ENCODE measurements around the gene BCL2L14.

Gene BCL2L14

DNA sequence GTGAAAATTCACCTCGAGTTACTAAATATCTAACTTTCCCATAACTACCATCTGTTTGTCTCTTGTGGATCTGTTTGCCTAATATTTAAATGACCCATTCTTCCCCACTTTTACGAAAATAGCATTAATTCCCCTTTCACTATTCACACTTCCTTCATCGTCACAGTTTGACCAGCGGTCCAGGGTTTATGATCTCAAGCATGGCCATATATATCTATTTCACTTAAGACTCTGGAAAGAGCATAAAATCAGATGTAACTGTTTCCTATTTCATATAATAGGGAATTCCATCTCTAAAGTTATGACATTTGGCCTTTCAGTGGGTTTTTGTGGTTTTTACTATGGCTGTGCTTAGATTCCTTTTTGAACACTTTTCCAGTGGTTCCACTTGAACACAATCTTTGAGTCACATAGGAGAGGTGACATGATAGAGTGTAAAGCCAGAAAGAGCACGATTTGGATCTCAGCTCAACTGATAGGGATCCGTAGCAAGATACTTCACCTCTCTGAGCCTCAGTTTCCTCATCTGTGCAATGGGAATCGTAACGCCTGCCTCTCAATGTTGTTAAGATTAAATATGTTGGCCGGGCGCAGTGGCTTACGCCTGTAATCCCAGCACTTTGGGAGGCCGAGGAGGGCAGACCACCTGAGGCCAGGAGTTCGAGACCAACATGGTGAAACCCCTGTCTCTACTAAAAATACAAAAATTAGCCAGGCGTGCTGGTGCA is 754 bp upstream of the BCL2L14 start:
- TF ChIP-seq, protein P1, sequence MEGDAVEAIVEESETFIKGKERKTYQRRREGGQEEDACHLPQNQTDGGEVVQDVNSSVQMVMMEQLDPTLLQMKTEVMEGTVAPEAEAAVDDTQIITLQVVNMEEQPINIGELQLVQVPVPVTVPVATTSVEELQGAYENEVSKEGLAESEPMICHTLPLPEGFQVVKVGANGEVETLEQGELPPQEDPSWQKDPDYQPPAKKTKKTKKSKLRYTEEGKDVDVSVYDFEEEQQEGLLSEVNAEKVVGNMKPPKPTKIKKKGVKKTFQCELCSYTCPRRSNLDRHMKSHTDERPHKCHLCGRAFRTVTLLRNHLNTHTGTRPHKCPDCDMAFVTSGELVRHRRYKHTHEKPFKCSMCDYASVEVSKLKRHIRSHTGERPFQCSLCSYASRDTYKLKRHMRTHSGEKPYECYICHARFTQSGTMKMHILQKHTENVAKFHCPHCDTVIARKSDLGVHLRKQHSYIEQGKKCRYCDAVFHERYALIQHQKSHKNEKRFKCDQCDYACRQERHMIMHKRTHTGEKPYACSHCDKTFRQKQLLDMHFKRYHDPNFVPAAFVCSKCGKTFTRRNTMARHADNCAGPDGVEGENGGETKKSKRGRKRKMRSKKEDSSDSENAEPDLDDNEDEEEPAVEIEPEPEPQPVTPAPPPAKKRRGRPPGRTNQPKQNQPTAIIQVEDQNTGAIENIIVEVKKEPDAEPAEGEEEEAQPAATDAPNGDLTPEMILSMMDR (IDR thresholded peaks at IDR 0.05; ENCODE audit: low read depth, low read length, poor library complexity, severe bottlenecking): no peak
- TF ChIP-seq EZH2phosphoT487 (IDR thresholded peaks at IDR 0.05; ENCODE audit: borderline replicate concordance, low read length): no peak
- H3K4me2 ChIP-seq (ENCODE audit: low read length): no peak overlapping the region
- H3K4me3 ChIP-seq (ENCODE audit: low read length): no peak overlapping the region
- H3F3A ChIP-seq (ENCODE audit: control insufficient read depth, insufficient read depth): no peaks in the 10 kb centered on the region
- no peaks in the 10 kb centered on the region for H3K9me2 ChIP-seq (replicated peaks; ENCODE audit: control insufficient read depth, low read length)
- no peaks in the 10 kb centered on the region for H4K20me1 ChIP-seq (ENCODE audit: control insufficient read depth, insufficient read depth, low read depth, low read length)
- H3K9me3 ChIP-seq (ENCODE audit: control insufficient read depth, insufficient read depth, low read length): no peaks in the 10 kb centered on the region
- H3K36me3 ChIP-seq (ENCODE audit: control insufficient read depth, low read length): no peaks in the 10 kb centered on the region
- peaks cover 29% of the 10 kb centered on the region for H3K27me3 ChIP-seq (ENCODE audit: control insufficient read depth, low read length)
- no peaks in the 10 kb centered on the region for H3K79me2 ChIP-seq (ENCODE audit: control insufficient read depth, low read length)
- H3K4me1 ChIP-seq (ENCODE audit: control insufficient read depth, low read length): peaks cover 8% of the 10 kb centered on the region; the same call in 1 of the 2 replicates
- no peak overlapping the region for H3K27ac ChIP-seq (ENCODE audit: low read depth, low read length)

DNA sequence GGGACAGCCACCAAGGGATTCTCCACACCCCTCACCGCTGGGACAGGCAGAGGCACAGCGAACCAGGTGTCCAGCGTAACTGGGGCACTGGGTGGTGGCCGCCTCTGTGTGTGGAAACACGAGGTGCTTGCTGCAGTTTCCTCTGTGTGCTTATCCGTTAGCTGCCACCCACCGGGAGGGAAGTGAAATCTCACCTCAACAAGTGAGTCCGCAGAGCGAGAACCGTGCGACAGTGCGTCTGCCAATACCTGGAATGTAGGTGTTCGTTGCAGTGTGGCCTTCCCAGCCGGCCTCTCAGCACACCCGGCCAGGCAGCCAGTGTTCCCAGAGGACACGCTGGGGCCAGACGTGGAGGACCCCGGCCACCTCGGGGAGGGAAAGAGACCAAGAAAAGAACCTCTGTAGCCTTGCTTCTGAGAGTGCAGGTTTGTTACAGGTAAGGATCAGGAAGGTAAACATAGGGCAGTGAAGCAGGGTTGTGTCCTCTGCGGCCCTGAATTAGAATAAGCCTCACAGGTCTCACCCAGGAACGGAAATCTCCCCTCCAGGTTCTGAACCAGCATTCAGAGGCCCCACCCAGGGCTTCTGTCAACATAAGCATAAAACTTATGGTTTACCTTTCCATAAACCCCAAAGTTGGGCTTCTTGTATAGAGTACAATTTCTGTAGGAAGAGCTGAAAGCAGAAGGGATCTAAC is 1.5 kb downstream of the BCL2L14 start:
- H3K79me2 ChIP-seq (ENCODE audit: control insufficient read depth, low read length): no peaks in the 10 kb centered on the region
- H3K27ac ChIP-seq (ENCODE audit: low read depth, low read length): no peak overlapping the region
- H4K20me1 ChIP-seq (ENCODE audit: control insufficient read depth, insufficient read depth, low read depth, low read length): no peaks in the 10 kb centered on the region
- H3K9me2 ChIP-seq (replicated peaks; ENCODE audit: control insufficient read depth, low read length): no peaks in the 10 kb centered on the region
- H3K9me3 ChIP-seq (ENCODE audit: control insufficient read depth, insufficient read depth, low read length): no peaks in the 10 kb centered on the region
- H3K4me2 ChIP-seq (ENCODE audit: low read length): no peak overlapping the region
- H3K36me3 ChIP-seq (ENCODE audit: control insufficient read depth, low read length): no peaks in the 10 kb centered on the region
- TF ChIP-seq EZH2phosphoT487 (IDR thresholded peaks at IDR 0.05; ENCODE audit: borderline replicate concordance, low read length): no peak
- no peak overlapping the region for H3K4me3 ChIP-seq (ENCODE audit: low read length)
- peaks cover 8% of the 10 kb centered on the region; the same call in 1 of the 2 replicates for H3K4me1 ChIP-seq (ENCODE audit: control insufficient read depth, low read length)
- no peaks in the 10 kb centered on the region for H3F3A ChIP-seq (ENCODE audit: control insufficient read depth, insufficient read depth)
- peaks cover 29% of the 10 kb centered on the region for H3K27me3 ChIP-seq (ENCODE audit: control insufficient read depth, low read length)

DNA sequence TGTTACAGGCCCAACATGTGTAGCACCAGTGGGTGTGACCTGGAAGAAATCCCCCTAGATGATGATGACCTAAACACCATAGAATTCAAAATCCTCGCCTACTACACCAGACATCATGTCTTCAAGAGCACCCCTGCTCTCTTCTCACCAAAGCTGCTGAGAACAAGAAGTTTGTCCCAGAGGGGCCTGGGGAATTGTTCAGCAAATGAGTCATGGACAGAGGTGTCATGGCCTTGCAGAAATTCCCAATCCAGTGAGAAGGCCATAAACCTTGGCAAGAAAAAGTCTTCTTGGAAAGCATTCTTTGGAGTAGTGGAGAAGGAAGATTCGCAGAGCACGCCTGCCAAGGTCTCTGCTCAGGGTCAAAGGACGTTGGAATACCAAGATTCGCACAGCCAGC is 8.6 kb downstream of the BCL2L14 start:
- no peaks in the 10 kb centered on the region for H3K9me2 ChIP-seq (replicated peaks; ENCODE audit: control insufficient read depth, low read length)
- no peaks in the 10 kb centered on the region for H3K4me1 ChIP-seq (ENCODE audit: control insufficient read depth, low read length)
- H3F3A ChIP-seq (ENCODE audit: control insufficient read depth, insufficient read depth): no peaks in the 10 kb centered on the region
- H3K27me3 ChIP-seq (ENCODE audit: control insufficient read depth, low read length): peaks cover 2% of the 10 kb centered on the region; the same call in 1 of the 2 replicates
- no peak overlapping the region for H3K4me3 ChIP-seq (ENCODE audit: low read length)
- H4K20me1 ChIP-seq (ENCODE audit: control insufficient read depth, insufficient read depth, low read depth, low read length): no peaks in the 10 kb centered on the region
- no peaks in the 10 kb centered on the region for H3K9me3 ChIP-seq (ENCODE audit: control insufficient read depth, insufficient read depth, low read length)
- no peak overlapping the region for H3K27ac ChIP-seq (ENCODE audit: low read depth, low read length)
- no peaks in the 10 kb centered on the region for H3K79me2 ChIP-seq (ENCODE audit: control insufficient read depth, low read length)
- no peak for TF ChIP-seq EZH2phosphoT487 (IDR thresholded peaks at IDR 0.05; ENCODE audit: borderline replicate concordance, low read length)
- TF ChIP-seq, protein P1 (IDR thresholded peaks at IDR 0.05; ENCODE audit: low read depth, low read length, poor library complexity, severe bottlenecking): no peak
- H3K36me3 ChIP-seq (ENCODE audit: control insufficient read depth, low read length): no peaks in the 10 kb centered on the region
- no peak overlapping the region for H3K4me2 ChIP-seq (ENCODE audit: low read length)

Measured in DOHH2 (cell line).